Measurements from ENCODE around the gene SLC35F1. TPM values are rescaled to one million over a fixed set of nuclear protein-coding genes. Genes with fewer than 3 reads are reported as not detected.

Gene SLC35F1
- total and polyA plus RNA-seq, 2 experiments from 2014 or later, result 0.04 to 0.43 TPM

GRCh38 chr6:118335325-118335816 lies 428.3 kb downstream of the SLC35F1 start:
- Histone ChIP-seq H4K20me1 (ENCODE audit: insufficient read depth, poor library complexity, severe bottlenecking) (no peaks in the 10 kb centered on the region), H3K9me3 (ENCODE audit: low read depth) (no peaks in the 10 kb centered on the region), H3K27ac (no peak overlapping the region), H3K36me3 (replicated peaks; ENCODE audit: insufficient read depth, low read depth) (no peaks in the 10 kb centered on the region), H3K27me3 (no peaks in the 10 kb centered on the region), H3K4me1 (ENCODE audit: insufficient read depth) (no peaks in the 10 kb centered on the region), H3K4me3 (no peak overlapping the region), H2AFZ (no peak overlapping the region), H3K79me2 (no peaks in the 10 kb centered on the region), H3K9me2 (replicated peaks; ENCODE audit: insufficient read depth) (no peaks in the 10 kb centered on the region), H3K4me2 (no peak overlapping the region)
- 20% methylated on average over 1 of the region's 1 CpG for WGBS (ENCODE audit: low lambda C conversion rate, missing lambda C conversion rate)
- TF ChIP-seq EZH2phosphoT487 (IDR thresholded peaks at IDR 0.05; ENCODE audit: low read depth, severe bottlenecking, unreplicated experiment), result no peak
- TF ChIP-seq EZH2 (IDR thresholded peaks at IDR 0.05; ENCODE audit: borderline replicate concordance), result no peak
- TF ChIP-seq CTCF (IDR thresholded peaks at IDR 0.05; ENCODE audit: poor library complexity), result no peak
- DNase-seq (ENCODE audit: low spot score), result no peak

- H4K20me1 ChIP-seq (ENCODE audit: insufficient read depth, poor library complexity, severe bottlenecking), result no peaks in the 10 kb centered on the region
- H3K27ac ChIP-seq, result no peak overlapping the region
- H3K4me1 ChIP-seq (ENCODE audit: insufficient read depth), result no peaks in the 10 kb centered on the region
- no peaks in the 10 kb centered on the region for H3K9me3 ChIP-seq (ENCODE audit: low read depth)
- H3K9me2 ChIP-seq (replicated peaks; ENCODE audit: insufficient read depth), result no peaks in the 10 kb centered on the region
- TF ChIP-seq CTCF (IDR thresholded peaks at IDR 0.05; ENCODE audit: poor library complexity) (no peak), EZH2phosphoT487 (IDR thresholded peaks at IDR 0.05; ENCODE audit: low read depth, severe bottlenecking, unreplicated experiment) (no peak), EZH2 (IDR thresholded peaks at IDR 0.05; ENCODE audit: borderline replicate concordance) (no peak)
- H3K4me2 ChIP-seq, result no peak overlapping the region
- WGBS (ENCODE audit: low lambda C conversion rate, missing lambda C conversion rate), result 47% methylated on average over 6 of the region's 6 CpGs
- no peaks in the 10 kb centered on the region for H3K36me3 ChIP-seq (replicated peaks; ENCODE audit: insufficient read depth, low read depth)
- no peak overlapping the region for H2AFZ ChIP-seq
- no peaks in the 10 kb centered on the region for H3K79me2 ChIP-seq
- no peaks in the 10 kb centered on the region for H3K27me3 ChIP-seq
- DNase-seq (ENCODE audit: low spot score), result peak; percentile 24
- no peak overlapping the region for H3K4me3 ChIP-seq
Observed at GRCh38 chr6:118344014-118344670, 437.1 kb downstream of the SLC35F1 start.

- DNase-seq (ENCODE audit: low spot score), result peak; percentile 16
- peak; percentile 47 for TF ChIP-seq EZH2phosphoT487 (IDR thresholded peaks at IDR 0.05; ENCODE audit: low read depth, severe bottlenecking, unreplicated experiment)
- no peak for TF ChIP-seq EZH2 (IDR thresholded peaks at IDR 0.05; ENCODE audit: borderline replicate concordance)
- no peak for TF ChIP-seq CTCF (IDR thresholded peaks at IDR 0.05; ENCODE audit: poor library complexity)
Observed at GRCh38 chr6:118350881-118351430, 443.9 kb downstream of the SLC35F1 start.

More at GRCh38 chr6:118350881-118351430, 443.9 kb downstream of the SLC35F1 start:
- no peaks in the 10 kb centered on the region for H3K9me3 ChIP-seq (ENCODE audit: low read depth)
- H3K27me3 ChIP-seq, result no peaks in the 10 kb centered on the region
- H3K9me2 ChIP-seq (replicated peaks; ENCODE audit: insufficient read depth), result no peaks in the 10 kb centered on the region
- no peak overlapping the region for H2AFZ ChIP-seq
- H3K4me3 ChIP-seq, result no peak overlapping the region
- H3K79me2 ChIP-seq, result no peaks in the 10 kb centered on the region
- H3K27ac ChIP-seq, result peak overlapping the region; percentile 31
- H4K20me1 ChIP-seq (ENCODE audit: insufficient read depth, poor library complexity, severe bottlenecking), result no peaks in the 10 kb centered on the region
- H3K4me1 ChIP-seq (ENCODE audit: insufficient read depth), result no peaks in the 10 kb centered on the region
- 63% methylated on average over 5 of the region's 5 CpGs for WGBS (ENCODE audit: low lambda C conversion rate, missing lambda C conversion rate)
- H3K36me3 ChIP-seq (replicated peaks; ENCODE audit: insufficient read depth, low read depth), result no peaks in the 10 kb centered on the region
- H3K4me2 ChIP-seq, result no peak overlapping the region

Measured in hepatocyte (in vitro differentiated cells).